GM18519 (cell line): ENCODE measurements around the gene DMD.
"Not testable (repeated sequence)": the region's sequence is repeated elsewhere in the genome, so short reads cannot be mapped to it uniquely, and the experiment has no call there.

Source experiments
- ATAC-seq: cut with Tn5 transposase; IDR thresholded peaks from one replicate; pipeline ENCODE4 v1.9.1; 2021; ENCODE audit warnings: mild to moderate bottlenecking, moderate library complexity; ENCODE audit not compliant: unreplicated experiment, low FRiP score

DMD gene

DNA sequence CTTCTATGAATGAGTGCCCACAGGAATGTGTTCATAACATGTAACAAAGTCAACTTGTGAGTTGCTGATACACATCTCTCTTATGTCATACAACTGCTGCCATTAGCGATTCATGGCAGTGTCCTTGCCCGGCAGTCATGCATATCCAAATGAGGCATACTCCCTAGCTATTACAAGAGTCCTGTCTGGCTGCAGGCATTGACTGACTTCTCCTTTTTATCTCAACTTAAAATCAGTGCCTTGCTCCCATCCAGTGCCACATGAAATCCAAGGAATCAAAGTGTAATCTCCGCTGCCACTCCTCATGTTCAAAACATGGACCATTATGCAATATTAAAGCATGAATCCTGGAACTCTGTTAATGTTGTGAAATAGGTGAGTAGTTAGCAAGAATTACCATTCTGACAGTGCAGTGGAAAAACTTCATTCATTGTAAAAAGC lies 1790.6 kb downstream of the DMD start:
- ATAC-seq = no peak

DNA sequence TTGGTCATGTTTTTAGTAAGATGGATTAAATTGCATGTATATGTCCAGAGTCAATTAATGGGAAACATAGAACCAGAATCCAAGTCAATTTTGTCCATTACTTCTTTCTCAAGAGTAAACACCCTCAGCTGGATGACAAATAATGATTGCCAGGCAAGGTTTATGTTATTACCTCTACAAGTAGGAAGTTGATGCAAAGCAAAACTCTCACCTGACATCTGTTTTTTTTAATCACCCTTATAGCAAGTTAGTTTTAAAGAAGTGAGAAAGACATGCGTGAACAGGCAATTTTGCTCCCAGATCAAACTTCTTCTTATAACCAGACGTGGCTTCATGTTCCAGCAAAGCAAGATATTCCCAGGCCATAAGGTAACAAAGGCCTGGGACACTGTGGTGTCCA lies 1791.0 kb downstream of the DMD start:
- ATAC-seq = no peak

DNA sequence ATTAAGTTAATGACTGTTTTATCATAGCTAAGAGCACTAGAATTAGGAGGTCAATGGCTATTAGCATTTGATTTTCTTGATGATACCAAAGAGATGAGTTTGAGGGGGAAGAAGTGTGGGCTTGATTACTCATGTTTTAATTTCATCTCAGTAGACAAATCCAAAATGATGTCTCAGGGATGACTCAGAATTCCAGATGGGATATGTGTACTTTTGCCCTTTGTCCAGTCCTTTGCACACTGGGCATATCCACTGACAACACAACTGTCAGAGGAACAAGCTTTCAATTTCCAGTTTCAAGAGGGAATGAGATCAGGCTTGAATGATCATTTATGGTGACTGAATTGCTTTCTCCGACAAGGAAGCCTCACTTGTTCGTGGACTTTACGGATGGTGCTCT lies 1814.2 kb downstream of the DMD start:
- no peak for ATAC-seq

DNA sequence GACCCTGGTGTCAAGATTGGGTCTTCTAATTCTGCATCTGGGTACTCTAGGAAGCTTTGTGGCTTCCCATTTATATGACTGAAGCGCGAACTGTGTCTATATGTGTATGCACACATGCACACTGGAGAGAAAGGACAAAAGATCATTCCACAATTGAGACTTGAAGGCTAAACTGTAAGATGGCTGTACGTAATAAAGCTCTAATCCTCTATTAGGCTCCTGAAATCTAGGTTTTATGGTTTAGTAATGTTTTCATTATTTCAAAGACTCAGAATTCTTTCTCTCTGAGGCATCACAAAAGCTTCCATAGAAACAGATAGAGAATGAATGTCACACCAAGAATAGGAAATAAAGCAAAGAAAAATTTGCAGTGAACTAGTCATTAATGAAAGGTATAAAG lies 1818.8 kb downstream of the DMD start:
- ATAC-seq = no peak

DNA sequence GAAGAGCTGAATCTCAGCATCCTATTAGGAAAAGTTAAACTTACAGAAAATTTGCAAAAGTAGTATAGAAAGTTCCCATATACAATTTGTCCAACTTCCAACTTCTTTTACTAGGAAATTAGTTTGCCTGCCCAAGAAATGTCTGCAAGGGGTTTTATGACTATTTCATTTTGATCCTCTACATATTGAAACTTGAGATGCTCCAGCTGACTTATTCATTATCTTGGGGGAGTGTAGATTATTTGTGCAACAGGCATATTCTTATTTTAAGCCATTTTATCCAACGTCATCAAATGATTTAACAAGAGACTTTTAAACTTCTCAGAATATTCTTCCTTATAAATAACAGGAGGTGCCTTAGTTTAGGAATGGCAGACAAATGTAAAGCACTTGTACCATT lies 1822.4 kb downstream of the DMD start:
- no peak for ATAC-seq

DNA sequence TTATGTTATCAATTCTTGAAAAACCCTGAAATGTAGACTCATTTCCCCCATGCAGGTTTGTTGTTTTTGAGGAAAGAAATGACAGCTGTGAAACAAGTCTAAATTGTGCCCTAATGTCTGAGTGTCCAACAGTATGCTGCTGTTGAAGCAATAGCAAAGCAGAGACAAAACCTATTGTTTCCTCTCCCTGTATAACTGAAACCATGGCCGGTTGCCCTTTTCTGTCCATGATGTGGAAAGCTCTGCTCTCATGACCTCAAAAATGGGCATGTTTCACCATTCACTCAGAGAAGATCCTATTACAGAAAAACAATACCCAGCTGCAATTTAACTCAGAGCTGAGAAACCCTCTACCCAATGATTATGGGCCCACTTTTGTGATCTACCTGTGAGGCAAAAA lies 1826.9 kb downstream of the DMD start:
- ATAC-seq = no peak

DNA sequence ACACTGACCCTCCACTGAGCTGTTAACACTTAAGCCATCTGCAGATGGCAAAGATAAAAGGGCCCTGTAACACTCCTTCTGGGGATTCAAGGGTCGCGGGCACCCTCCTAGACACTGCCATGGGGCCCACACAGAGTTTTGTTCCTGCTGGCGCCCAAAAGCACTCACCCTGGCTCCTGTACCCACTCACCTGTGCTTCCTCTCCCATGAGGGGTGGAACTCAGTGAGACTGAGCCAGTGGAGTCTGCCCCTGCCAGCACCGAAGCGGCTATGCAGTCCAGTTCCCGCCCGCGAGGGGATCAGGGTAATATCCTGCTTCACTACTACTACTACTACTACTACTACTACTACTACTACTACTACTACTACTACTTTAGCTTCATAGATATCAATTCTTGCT lies 1827.4 kb downstream of the DMD start:
- ATAC-seq = no peak

DNA sequence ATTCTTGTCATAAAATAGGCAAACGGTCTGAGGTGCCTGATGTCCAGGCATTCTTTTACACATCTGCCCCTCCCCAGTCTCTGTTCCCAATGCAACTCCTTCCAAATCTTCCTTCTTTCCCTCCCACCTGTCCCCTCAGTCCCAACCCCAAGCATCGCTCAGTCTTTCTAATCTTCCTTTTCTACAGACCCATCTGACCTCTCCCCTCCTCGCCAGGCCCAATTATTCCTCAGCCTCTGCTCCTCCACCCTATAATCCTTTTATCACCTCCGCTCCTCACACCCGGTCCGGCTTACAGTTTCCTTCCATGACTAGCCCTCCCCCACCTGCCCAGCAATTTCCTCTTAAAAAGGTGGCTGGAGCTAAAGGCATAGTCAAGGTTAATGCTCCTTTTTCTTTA lies 1832.4 kb downstream of the DMD start:
- not testable (repeated sequence) for ATAC-seq

DNA sequence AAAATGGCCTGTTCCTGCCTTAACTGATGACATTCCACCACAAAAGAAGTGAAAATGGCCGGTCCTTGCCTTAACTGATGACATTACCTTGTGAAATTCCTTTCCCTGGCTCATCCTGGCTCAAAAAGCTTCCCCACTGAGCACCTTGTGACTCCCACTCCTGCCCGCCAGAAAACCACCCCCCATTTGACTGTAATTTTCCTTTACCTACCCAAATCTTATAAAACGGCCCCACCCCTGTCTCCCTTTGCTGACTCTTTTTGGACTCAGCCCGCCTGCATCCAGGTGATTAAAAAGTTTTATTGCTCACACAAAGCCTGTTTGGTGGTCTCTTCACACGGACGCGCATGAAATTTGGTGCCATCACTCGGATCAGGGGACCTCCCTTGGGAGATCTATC lies 1833.5 kb downstream of the DMD start:
- ATAC-seq = not testable (repeated sequence)

DNA sequence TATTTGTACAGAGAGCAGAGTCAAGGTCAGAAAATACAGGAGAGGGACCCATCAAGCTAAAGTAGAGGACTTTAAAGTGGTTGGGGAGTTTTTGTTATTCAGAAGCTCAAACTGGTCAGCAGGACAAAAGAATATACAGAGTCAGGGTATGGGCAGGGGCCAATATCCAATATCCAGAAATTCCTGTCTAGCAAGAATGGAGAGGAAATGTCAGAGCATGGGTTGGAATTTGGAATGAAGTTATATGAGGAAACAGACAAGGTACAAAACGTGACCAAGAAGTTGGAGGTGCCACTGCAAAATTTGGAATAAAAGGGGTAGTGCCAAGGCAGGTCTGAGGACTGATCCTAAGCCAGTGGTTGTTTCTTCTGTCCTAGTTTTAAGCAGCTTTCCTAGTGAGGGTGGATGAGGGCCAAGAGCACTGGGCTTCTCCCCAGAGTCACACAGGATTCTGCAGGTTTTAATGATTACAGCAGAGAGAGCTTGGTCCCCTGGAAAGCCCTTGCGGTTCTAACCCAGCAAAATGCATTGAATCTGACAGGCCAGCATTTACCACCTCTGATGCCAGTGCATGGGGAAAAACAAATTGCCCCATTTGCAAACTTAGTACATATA lies 1834.8 kb downstream of the DMD start:
- no peak for ATAC-seq

DNA sequence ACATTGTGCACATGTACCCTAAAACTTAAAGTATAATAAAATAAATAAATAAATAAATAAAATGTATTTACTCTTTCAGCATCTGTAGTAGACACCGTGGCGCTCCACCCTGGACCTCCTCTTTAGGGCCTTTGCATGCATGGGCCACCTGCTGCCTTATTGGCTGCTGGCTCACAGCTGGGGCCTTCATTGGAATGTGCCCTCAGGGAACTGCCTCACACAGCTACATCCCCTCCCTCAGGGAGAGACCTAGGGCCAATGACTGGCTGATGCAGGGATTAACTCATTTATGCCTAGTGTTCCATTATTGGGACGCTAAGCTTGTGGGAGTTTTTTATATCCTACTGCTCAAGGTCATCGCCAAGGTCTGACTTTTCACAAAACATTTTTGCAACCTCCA lies 1836.6 kb downstream of the DMD start:
- no peak for ATAC-seq

DNA sequence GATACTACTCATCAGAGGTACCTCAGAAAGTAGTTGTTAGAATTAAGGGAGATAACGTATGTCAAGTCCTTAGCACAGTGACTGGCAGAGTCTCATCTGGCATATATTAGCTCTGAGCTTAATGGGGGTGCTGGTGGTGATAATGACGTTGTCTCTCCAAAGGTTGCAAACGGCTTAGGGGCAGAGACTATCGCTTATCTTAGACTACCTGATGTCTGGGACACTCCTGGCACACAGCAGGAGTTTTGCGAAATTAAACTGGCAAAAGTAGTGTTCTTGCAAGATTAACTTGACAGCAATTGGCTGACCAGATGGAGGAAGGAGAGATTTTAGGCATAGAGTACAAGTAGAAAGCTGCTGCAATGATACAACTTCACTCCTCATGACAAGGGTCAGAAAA lies 1839.4 kb downstream of the DMD start:
- no peak for ATAC-seq

DNA sequence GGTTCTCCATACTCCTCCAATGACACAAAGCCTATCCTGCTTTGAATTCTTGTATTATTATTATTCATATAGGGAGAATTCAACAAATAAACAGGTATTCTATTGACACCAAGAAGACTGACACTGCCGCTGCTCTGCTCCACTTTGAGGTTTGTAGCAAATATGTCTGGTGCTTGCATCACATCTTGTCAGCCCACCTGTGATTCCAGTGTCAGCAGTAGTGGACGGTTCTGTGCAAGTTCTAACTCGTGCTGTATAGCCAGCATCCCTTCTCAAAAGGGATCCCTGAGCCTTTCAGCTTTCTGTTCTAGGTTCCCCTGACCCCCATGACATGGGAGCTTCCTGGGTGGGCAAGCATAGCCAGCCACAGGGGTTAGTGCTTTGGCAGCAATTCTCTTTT lies 1843.5 kb downstream of the DMD start:
- no peak for ATAC-seq

DNA sequence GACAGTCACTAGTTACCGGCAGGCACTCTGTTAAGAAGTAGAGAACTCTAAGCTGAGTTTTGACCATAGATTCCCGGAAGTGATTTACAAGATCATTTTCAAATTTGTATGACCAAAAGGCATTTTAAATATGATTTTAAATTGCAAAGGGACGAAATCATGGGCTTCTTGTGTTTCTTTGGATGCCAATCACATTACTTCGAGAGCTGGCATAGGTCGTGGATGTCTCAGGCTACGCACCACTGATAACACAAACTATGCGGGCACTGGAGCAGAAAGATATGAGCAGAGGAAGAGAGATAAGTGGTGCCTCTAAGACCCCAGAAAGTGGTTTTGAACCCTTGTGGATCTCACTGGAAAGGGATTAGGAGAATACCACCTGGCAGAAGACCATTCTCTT lies 1845.3 kb downstream of the DMD start:
- ATAC-seq = no peak

DNA sequence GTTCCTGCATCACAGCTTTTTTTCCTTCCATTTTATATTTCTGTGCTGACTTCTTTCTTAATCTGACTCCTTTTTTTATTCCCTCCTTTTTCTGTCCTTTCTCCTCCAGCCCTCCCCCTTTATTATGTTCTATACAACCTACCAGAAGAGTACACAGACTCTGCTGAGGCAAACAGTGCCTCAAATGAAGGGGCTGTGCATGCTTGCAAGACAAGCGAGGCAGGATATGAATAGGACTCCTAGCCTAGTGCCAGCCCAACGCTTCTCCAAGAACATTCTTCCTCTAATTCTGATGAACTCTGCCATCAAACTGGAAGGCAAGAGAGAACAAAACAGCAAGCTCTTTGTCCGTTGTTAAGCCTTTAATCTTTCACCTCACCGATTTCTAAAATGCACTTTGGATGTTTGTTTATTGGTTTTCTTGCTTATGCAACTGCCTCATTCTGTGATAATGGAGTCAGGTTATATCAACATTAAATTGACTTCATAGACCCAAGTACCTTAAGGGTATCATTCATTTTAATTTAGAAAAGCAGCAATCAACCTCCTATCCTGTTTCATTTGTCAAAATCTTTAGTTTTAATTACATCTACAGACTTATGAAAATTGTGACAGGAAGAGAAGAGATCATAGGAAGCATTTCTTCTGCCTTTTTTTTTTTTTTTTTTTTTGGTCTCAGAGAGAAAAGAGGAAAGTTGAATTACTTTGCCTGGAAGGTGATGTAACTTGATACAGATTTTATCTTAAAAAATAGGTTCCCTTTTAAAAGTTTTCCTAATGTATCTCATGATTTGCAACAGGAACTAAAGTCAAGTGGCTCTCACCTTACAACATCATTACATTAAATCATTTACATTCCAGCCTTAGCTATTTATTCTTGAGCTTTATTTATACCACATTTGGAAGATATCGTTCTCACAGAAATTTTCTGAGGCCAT lies 1854.8 kb downstream of the DMD start:
- ATAC-seq = no peak

DNA sequence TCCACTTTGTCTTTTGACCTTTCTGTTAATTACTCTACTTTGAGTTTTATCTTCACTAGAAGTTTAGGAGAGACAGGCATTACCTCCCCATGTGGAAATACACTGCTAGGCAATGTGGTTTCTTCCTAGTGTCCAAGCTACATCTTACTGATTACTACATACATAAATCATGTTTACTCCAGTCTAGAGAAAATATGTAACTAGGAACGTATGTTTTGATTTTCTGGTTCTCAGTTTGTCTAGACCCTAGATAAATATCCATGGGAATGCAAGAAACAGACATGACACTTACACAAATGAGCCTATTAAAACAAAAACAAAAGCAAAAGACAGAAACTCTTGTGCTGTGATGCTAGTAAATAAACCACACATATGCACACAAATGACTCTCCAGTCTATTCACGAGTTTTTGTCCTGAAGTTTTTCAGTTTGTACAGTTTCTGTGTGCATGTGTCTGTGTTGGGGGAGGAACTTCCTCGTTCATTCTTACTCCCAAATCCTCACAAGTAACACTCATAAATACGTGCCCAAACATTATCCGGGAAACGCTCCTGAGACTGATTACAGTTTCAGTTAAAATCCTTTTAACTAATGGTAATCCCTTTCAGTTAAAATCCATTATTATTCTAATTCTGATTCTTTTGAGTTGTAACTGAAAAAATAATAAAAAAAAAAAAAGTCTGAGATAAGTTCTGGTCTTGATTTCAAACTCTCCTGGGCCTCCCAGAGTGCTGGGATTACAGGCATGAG lies 1856.0 kb downstream of the DMD start:
- ATAC-seq = no peak

DNA sequence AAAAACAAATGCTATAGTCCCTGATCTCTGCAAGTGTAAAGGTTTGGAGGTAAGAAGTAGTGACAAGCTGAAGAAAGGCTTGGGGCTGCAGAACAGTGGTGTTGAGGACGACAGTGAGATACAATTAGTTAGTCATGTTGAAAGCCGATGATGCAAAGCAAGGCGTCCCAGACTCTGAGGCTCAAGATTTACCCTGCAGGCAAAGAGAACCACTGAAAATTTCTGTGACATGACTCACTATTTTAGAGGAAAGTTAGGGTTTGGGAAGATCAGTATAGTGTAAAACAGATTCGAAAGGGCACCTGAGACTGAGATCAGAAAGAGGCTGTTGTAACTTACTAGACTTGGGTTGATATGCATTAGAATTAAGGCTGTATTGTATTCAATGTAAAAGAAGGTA lies 1858.3 kb downstream of the DMD start:
- ATAC-seq = no peak

DNA sequence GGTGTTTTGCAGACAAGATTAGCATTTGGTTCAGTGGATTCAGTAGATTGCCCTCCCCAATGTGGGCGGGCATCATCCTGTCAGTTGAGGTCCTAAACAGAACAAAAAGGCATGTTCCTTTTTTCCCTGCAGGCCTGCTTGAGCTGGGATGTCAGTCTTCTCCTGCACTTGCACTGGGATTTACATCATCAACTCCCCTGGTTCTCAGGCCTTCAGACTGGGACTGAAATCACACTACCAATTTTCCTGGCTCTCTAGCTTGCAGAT lies 1860.6 kb downstream of the DMD start:
- no peak for ATAC-seq

DNA sequence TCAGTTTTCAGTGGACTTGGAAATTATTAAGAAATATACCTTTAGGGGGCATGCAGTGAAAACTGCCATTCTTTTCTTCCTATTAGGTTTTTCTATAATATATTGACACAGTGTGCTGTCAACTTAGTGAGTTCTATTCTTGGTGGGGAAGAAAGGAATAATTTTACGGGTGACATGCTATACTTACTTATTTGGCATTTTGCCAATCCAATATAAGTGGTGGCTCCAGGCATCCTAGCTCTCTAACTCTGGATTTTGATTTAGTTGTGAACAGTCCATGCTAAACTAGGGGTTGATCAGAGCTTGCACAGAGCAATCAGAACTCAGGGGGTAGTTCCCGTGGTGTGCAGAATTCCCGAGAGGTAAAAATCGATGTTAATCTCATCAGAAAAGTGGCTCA lies 1861.8 kb downstream of the DMD start:
- no peak for ATAC-seq

DNA sequence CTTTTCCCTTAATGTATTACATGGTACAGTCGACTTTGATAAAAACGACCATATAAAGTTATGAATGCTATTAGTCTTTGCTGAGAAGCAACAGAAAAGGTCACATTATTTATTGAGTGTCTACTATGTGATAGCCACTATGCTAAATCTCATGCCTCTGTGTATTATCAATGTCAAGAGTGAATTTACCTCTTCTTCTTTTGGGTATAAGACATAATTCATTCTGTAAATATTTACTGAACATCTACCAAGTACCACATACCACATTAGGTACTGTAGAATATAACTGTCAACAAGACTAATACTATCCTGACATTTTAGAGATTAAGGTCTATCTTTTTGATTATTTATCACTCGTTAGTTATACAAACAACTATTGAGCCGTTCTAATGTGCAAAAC lies 1870.8 kb downstream of the DMD start:
- ATAC-seq = no peak

DNA sequence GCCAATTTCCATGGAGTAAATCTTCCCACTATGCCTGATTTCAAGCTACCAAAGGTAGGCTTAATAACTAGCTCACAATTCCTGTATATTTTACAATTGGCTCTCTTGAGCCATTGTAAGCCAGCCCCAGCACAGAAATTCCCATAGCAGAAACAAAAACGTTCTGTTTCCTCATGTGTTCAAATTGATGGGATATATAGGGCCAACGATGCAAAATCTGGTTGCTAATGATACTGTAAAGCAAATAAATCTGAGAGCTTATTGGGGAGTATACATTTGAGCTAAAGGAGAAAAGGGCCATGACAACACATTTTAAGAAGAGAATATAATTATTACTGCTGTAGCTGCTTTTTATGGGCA lies 1872.4 kb downstream of the DMD start:
- no peak for ATAC-seq

DNA sequence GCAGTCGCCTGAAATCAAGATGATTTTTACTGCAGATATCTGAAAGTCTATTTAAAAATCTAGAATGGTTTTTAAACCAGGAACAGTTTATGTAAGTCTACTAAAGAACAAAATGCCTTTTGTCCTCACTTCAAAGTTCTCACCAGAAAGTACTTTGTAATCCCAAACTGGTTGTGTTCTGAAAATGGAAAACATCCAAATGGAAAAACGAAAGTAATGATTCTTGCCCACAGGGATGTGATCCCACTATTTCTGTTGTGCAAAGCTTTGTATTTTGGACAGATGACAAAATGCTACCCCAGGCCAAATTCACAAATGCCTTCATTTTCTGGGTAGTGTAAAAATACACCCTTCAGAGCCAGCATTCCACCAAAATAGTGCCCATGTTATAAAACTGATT lies 1874.0 kb downstream of the DMD start:
- ATAC-seq = no peak
